Activated naive CD8-positive, alpha-beta T cell treated with anti-CD3 and anti-CD28 coated beads for 36 hours (primary cell): Measurements from ENCODE around the gene TMEM131L. TPM values are rescaled to one million over a fixed set of nuclear protein-coding genes. Genes with fewer than 3 reads are reported as not detected.
"Not testable (repeated sequence)": the region's sequence is repeated elsewhere in the genome, so short reads cannot be mapped to it uniquely, and the experiment has no call there.

ENCODE experiments used
- DNase-seq: peaks from one replicate; pipeline ENCODE4 v3.0.0; 2021
- H3K27ac Mint-ChIP-seq: one replicate; pipeline ENCODE4 v1.8.0; 2022; ENCODE audit warnings: mild to moderate bottlenecking, moderate library complexity, mixed read lengths
- H3K27me3 Mint-ChIP-seq: one replicate; pipeline ENCODE4 v1.8.0; 2022; ENCODE audit warnings: mild to moderate bottlenecking, mixed read lengths
- H3K36me3 Mint-ChIP-seq: one replicate; pipeline ENCODE4 v1.8.0; 2021; ENCODE audit warnings: mild to moderate bottlenecking, mixed read lengths
- H3K4me1 Mint-ChIP-seq: one replicate; pipeline ENCODE4 v1.8.0; 2021; ENCODE audit warnings: mixed read lengths
- H3K4me3 Mint-ChIP-seq: one replicate; pipeline ENCODE4 v1.8.0; 2022; ENCODE audit warnings: mild to moderate bottlenecking, moderate library complexity, mixed read lengths
- H3K9me3 Mint-ChIP-seq: one replicate; pipeline ENCODE4 v1.8.0; 2022; ENCODE audit warnings: mixed read lengths
- total RNA-seq, 2 experiments: library from RNA; stranded (reverse); gene quantifications; one replicate each; pipeline ENCODE4 v1.2.3, GENCODE V29; 2021

Gene TMEM131L
- total RNA-seq, 2 experiments from 2014 or later: 45.4 to 48.1 TPM

- Mint-ChIP-seq H3K9me3 (no peaks in the 10 kb centered on the region), H3K4me1 (peaks cover 44% of the 10 kb centered on the region), H3K36me3 (no peaks in the 10 kb centered on the region), H3K27me3 (no peaks in the 10 kb centered on the region), H3K4me3 (peak overlapping the region; percentile 79), H3K27ac (peak overlapping the region; percentile 92)
- DNase-seq: peak; percentile 36
These were observed 27.0 kb upstream of the TMEM131L start for GRCh38 chr4:153438916-153439756.

GRCh38 chr4:153439831-153440230, 26.3 kb upstream of the TMEM131L start:
- no peaks in the 10 kb centered on the region for H3K36me3 Mint-ChIP-seq
- no peaks in the 10 kb centered on the region for H3K27me3 Mint-ChIP-seq
- H3K9me3 Mint-ChIP-seq: no peaks in the 10 kb centered on the region
- DNase-seq: no peak
- H3K27ac Mint-ChIP-seq: peak overlapping the region; percentile 92
- no peak overlapping the region for H3K4me3 Mint-ChIP-seq
- peaks cover 38% of the 10 kb centered on the region for H3K4me1 Mint-ChIP-seq

DNA sequence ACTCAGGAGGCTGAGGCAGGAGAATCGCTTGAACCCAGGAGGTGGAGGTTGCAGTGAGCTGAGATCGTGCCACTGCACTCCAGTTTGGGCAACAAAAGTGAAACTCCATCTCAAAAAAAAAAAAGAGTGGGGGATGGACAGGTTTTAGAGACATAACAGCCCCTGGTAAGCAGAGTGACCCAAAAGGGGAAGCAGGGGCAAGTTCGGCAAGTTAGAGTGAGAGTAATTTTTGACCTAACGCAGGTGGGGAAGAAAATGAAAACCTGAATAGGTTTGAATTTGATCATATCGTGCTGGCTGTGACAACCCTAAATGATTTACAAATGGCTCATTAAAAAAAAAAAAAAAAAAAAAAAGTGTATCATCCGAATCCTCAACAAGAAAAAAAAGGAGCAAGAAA, 25.7 kb upstream of the TMEM131L start:
- no peaks in the 10 kb centered on the region for H3K36me3 Mint-ChIP-seq
- no peak for DNase-seq
- peaks cover 38% of the 10 kb centered on the region for H3K4me1 Mint-ChIP-seq
- no peaks in the 10 kb centered on the region for H3K27me3 Mint-ChIP-seq
- H3K9me3 Mint-ChIP-seq: no peaks in the 10 kb centered on the region
- no peak overlapping the region for H3K4me3 Mint-ChIP-seq
- peak overlapping the region; percentile 40 for H3K27ac Mint-ChIP-seq

- peaks cover 26% of the 10 kb centered on the region for H3K4me1 Mint-ChIP-seq
These were observed 18.8 kb upstream of the TMEM131L start for GRCh38 chr4:153447175-153447905.

GRCh38 chr4:153448003-153448731, 18.0 kb upstream of the TMEM131L start:
- Mint-ChIP-seq H3K4me3 (no peak overlapping the region), H3K27ac (no peak overlapping the region), H3K4me1 (peaks cover 25% of the 10 kb centered on the region), H3K27me3 (no peaks in the 10 kb centered on the region), H3K9me3 (no peaks in the 10 kb centered on the region), H3K36me3 (peaks cover 2% of the 10 kb centered on the region)
- DNase-seq: no peak

More at GRCh38 chr4:153447175-153447905, 18.8 kb upstream of the TMEM131L start:
- Mint-ChIP-seq H3K9me3 (no peaks in the 10 kb centered on the region), H3K36me3 (peaks cover 2% of the 10 kb centered on the region), H3K4me3 (no peak overlapping the region), H3K27me3 (no peaks in the 10 kb centered on the region), H3K27ac (no peak overlapping the region)
- no peak for DNase-seq

- Mint-ChIP-seq H3K36me3 (peaks cover 2% of the 10 kb centered on the region), H3K4me1 (peaks cover 23% of the 10 kb centered on the region), H3K27ac (peak overlapping the region; percentile 87), H3K27me3 (no peaks in the 10 kb centered on the region), H3K4me3 (no peak overlapping the region), H3K9me3 (no peaks in the 10 kb centered on the region)
- no peak for DNase-seq
These were observed 16.8 kb upstream of the TMEM131L start for GRCh38 chr4:153449338-153449737.

DNA sequence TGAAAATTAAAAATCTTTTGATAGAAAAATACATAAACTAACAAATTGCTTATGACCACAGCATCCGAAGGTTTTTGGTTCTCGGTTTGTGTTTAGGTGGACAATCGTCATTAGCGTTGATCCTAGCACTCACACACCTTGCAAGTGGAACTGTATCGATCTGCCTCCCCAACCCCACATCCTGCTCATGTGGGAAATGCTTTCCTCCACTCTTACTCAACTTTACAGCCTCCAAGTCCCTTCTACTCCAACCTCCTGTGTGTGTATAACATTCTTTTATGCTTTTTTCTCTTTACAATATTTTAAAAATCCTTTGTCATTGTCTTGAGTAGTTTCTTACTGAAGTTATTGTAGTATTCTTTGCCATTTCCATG, 15.6 kb upstream of the TMEM131L start:
- Mint-ChIP-seq H3K4me3 (peak overlapping the region; percentile 57), H3K4me1 (peaks cover 23% of the 10 kb centered on the region), H3K36me3 (peaks cover 2% of the 10 kb centered on the region), H3K27ac (peak overlapping the region; percentile 87), H3K9me3 (no peaks in the 10 kb centered on the region), H3K27me3 (no peaks in the 10 kb centered on the region)
- DNase-seq: no peak

DNA sequence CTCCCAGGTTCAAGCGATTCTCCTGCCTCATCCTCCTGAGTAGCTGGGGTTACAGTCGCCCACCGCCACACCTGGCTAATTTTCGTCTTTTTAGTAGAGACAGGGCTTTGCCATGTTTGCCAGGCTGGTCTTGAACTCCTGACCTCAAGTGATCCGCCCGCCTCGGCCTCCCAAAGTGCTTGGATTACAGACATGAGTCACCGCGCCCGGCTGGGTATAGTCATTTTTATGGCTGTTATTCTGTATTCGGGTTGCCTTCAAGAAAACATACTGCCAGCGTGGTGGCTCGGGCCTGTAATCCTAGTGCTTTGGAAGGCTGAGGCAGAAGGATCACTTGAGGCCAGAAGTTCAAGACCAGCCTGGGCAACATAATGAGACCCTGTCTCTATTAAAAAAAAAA, 15.0 kb upstream of the TMEM131L start:
- H3K4me1 Mint-ChIP-seq: peaks cover 23% of the 10 kb centered on the region
- H3K4me3 Mint-ChIP-seq, H3K36me3 Mint-ChIP-seq, H3K9me3 Mint-ChIP-seq, H3K27ac Mint-ChIP-seq, DNase-seq, H3K27me3 Mint-ChIP-seq: not testable (repeated sequence)

DNA sequence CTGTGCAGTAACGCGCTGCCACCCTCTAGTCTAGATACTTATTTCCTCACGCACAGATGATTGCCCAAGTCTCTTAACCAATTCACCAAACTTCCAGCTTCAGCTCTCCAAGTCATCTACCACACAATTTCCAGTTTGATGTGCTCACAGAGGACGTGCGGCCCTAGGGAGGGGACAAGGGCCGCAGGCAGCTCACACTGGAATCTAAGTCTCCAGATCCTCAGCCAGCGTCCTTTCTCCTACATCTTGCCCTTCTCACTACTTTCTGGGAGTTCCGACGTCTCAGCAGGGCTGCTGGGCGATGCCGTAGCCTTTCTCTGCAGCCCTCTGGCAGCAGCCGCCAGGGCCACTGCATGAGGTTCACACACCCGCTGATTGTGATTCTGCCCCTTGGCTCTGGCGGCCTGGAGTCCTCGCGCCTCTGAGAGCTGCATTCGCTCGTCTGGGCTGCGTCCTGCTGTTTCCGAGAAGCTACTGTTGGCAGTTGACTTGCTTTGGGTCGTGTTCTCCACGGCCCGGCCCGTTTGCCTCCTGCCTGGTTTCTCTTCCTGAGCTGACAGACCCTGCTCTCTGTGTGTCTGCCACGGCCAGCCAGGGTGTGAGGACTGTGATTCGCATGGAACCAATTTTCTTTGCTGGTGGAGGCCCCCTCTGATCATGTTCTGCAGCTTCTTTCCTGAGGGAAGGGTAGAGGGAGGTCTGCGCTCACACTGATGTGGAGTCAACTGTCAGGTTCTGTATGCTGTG, 14.1 kb upstream of the TMEM131L start:
- peaks cover 23% of the 10 kb centered on the region for H3K4me1 Mint-ChIP-seq
- no peak overlapping the region for H3K27ac Mint-ChIP-seq
- H3K36me3 Mint-ChIP-seq: peaks cover 2% of the 10 kb centered on the region
- no peaks in the 10 kb centered on the region for H3K27me3 Mint-ChIP-seq
- no peak for DNase-seq
- H3K4me3 Mint-ChIP-seq: no peak overlapping the region
- no peaks in the 10 kb centered on the region for H3K9me3 Mint-ChIP-seq

- Mint-ChIP-seq H3K4me3 (no peak overlapping the region), H3K36me3 (peaks cover 2% of the 10 kb centered on the region), H3K4me1 (peaks cover 23% of the 10 kb centered on the region), H3K27ac (no peak overlapping the region), H3K9me3 (no peaks in the 10 kb centered on the region), H3K27me3 (no peaks in the 10 kb centered on the region)
- no peak for DNase-seq
These were observed 13.3 kb upstream of the TMEM131L start for GRCh38 chr4:153452658-153453378.

GRCh38 chr4:153453402-153453801, 12.8 kb upstream of the TMEM131L start:
- Mint-ChIP-seq H3K36me3 (peaks cover 2% of the 10 kb centered on the region), H3K27ac (no peak overlapping the region), H3K27me3 (no peaks in the 10 kb centered on the region), H3K4me3 (no peak overlapping the region), H3K4me1 (peaks cover 18% of the 10 kb centered on the region), H3K9me3 (no peaks in the 10 kb centered on the region)
- no peak for DNase-seq

DNA sequence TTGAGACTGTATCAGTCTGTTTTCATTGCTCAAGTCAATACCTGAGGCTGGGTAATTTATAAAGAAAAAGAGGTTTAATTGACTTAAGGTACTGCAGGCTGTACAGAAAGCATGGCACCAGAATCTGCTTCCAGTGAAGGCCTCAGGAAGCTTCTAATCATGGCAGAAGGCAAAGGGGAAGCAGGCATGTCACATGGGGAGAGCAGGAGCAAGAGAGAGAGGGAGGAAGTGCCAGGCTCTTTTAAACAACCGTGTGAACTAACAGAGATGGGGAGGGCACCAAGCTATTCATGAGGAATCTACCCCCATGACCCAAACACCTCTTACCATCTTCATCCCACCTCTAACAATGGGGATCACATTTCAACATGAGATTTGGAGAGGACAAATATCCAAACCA, 7.2 kb upstream of the TMEM131L start:
- peaks cover 2% of the 10 kb centered on the region for H3K4me1 Mint-ChIP-seq
- no peak overlapping the region for H3K27ac Mint-ChIP-seq
- H3K9me3 Mint-ChIP-seq: no peaks in the 10 kb centered on the region

DNA sequence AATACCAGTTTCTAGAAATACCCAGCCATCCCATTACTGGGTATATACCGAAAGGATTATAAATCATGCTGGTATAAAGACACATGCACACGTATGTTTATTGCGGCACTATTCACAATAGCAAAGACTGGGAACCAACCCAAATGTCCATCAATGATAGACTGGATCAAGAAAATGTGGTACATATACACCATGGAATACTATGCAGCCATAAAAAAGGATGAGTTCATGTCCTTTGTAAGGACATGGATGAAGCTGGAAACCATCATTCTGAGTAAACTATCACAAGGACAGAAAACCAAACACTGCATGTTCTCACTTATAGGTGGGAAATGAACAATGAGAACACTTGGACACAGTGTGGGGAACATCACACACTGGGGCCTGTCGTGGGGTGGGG, 4.6 kb upstream of the TMEM131L start:
- not testable (repeated sequence) for DNase-seq, H3K27me3 Mint-ChIP-seq, H3K27ac Mint-ChIP-seq, H3K36me3 Mint-ChIP-seq, H3K4me3 Mint-ChIP-seq, H3K9me3 Mint-ChIP-seq
- peaks cover 15% of the 10 kb centered on the region for H3K4me1 Mint-ChIP-seq

More for the DNA sequence above, 7.2 kb upstream of the TMEM131L start:
- Mint-ChIP-seq H3K27me3 (no peaks in the 10 kb centered on the region), H3K36me3 (no peaks in the 10 kb centered on the region), H3K4me3 (no peak overlapping the region)
- DNase-seq: no peak

- Mint-ChIP-seq H3K4me3 (no peak overlapping the region), H3K4me1 (peaks cover 19% of the 10 kb centered on the region), H3K36me3 (peaks cover 15% of the 10 kb centered on the region), H3K27me3 (no peaks in the 10 kb centered on the region), H3K9me3 (no peaks in the 10 kb centered on the region), H3K27ac (no peak overlapping the region)
- DNase-seq: no peak
These were observed 2.1 kb upstream of the TMEM131L start for GRCh38 chr4:153464068-153464467.
